ENCODE data around the gene FKBP4.

DNA sequence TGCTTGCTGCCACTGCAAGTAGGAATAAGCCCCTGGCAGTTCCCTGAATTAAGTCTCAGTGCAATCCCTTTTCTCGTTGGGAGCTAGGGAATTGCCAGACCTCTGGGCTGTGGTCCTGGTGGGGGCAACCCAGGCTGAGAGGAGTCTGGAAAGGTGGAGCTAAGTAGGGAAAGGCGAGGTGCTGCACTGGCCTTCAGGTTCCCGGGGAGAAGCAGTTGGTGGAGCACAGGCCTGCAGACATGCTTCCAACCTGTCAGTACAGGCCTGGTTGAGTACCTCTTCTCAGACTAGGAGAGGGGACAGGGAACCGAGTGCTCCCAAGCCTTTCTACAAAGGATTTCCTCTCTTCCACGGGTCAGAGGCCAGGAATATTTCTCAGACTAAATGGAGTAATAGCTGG, 38.6 kb downstream of the FKBP4 start:
- TF ChIP-seq CTCF (IDR thresholded peaks at IDR 0.05; ENCODE audit: insufficient read depth, low read depth, low read length) (no peak), EZH2 (IDR thresholded peaks at IDR 0.05; ENCODE audit: insufficient read depth, low read length) (no peak)

Measured in astrocyte (in vitro differentiated cells and primary cell).